IPS DF 19.7 (cell line): ENCODE data around the gene HGFAC.

ENCODE experiments used
- DNase-seq: peaks from one replicate; pipeline ENCODE4 v3.0.0-alpha.2; 2013; ENCODE audit warnings: low read depth, low spot score

HGFAC gene

DNA sequence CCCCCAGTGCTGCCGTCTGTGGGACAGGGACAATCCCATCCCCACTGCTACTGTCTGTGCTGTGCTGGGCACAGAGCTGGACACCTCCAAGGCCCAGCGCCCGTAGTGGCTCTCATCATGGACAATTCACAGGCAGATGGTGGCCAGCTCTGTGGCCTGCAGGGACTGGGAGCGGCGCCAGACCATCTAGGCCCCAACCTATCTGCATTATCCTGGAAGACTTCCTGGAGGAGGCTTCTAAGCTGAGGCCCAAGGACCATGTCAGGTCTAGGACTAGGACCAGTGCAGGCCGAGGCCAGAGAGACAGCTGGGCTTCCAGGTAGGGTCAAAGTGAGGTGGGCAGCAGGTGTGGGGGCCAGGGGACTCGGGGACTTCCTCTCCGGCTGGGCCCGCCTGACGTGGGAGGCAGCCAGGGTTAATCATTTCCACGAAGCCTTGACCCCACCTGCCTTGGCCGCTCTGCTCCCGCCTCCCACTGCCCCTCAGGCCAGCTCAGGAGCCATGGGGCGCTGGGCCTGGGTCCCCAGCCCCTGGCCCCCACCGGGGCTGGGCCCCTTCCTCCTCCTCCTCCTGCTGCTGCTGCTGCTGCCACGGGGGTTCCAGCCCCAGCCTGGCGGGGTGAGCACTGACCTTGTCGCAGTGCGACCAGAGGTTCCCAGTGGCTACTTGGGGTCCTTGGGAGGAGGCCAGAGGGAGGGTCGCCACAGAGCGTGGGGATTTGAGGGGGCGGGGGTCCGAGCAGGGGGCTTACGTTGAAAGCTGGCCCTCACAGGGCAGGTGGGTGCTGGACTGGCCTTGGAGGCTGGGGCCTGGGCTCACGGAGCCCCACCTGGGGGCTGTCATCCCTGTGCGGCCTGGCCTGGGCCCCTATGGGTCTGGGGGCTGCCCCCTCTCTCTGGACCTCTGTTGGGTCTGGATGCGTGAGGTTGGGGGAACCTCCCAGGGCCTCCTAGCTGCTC lies at the start of gene HGFAC:
HGFAC (plus strand) TSS at position 468 of the 959 bp plus-strand sequence; CDS start at position 502, 34 bp downstream.
- no peak for DNase-seq

DNA sequence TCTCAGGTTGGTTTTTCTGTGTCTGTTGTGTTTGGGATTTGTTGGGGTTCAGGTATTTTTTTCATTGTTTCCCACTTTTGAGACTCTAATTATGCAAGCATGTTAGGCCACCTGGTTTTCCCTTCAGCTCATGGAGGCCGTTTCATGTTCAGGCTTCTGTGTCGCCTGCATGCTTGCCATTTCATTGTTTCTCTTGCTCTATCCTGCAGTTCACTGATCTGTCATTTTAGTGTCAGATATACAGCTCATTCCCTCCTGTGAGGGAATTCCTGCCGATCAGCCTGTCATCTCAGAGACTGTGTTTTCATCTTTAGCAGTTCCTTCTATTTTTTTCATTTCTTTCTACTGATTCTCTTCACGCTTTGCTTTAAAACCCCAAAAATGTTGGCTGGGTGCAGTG lies 49.4 kb upstream of the HGFAC start:
- DNase-seq: no peak

DNA sequence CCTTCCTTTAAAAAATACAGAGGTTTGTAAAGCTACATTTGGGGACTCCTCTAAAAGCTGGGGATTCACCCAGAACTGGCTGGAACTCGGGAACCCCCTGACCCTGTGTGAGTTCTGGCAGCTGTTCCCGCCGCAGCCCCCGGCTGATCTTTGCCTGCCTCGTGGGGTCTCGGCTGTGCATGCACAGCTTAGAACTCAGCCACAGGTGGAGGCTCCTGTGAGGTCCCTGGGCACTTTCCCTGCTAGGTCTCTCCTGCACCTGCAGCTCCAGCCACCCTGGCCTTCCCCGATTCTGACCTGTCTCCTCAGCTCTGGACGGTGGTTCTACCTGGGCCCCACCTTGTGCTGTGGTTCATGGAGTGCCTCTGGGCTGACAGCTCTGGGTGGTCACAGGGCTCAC lies 48.6 kb upstream of the HGFAC start:
- no peak for DNase-seq

DNA sequence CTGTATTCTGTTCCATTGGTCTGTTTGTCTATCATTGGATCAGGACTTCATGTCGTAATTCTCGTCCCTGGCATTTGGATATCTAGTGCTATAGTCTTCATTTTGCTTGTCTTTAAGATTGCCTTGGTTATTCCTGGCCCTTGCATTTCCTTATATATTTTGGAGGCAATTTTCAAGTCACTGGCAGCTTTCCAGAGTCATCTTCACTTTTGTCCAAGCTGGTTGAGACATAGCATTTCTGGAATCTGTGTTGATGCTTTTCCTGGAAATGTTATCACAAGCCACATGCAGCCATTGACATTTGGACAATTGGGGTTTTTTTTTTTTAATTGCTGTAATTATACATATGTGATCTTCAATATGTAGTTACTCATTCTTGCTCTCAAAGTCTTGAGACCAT lies 45.2 kb upstream of the HGFAC start:
- no peak for DNase-seq

DNA sequence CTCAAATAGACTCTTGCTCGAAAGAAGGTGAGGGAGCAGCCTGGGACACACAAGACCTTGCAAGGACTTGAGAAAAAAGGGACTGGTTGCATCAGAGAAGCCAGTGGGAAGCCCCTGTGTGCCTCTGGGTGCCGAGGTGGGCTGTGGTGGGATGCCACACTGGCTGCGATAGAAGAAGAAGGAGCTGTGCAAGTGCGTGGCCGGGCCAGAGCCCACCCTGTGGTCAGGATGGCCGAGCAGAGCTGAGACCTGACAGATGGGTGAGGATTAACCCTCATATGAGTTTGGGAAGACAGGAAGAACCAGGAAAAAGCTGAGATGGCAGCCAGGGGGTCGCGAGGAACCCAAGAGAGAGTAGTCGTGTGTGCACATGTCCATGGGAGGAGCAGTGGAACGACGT lies 44.6 kb upstream of the HGFAC start:
- no peak for DNase-seq

DNA sequence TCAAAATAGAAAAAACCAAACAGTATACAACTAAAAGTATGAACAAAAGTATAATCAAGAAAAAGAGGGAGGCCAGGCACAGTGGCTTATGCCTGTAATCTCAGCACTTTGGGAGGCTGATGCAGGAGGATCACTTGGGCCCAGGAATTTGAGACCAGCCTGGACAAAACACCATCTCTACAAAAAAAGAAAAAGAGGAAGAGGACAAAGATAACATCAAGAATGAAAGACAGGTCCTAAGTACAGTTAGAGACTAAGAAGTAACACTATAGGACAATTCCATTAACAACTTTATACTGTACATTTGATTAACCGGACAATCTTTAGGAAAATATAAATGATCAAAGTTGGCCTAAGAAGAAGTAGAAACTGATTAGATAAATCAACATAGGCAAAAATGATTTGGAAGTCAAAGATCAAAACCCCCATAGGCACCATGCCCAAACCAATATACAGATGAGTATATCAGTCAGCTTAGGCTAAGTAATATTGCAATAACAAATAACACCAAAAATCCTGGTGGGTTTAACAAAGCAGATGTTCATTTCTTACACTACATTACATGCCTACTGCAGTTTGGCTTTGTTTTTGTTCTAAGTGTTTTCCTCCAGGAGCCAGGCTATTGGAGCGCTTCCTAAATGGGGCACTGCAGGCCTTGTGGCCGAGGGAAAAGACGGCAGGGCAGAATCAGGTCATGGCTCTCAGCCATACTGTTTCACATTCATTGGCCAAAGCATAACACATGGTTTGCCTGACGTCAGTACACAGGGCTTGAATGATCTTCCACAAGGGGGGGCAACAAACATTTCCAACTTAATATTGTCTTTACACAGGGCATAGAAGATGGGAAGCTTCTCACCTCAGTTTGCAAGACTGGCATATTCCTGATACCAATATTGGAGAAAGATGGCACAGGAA lies 42.2 kb upstream of the HGFAC start:
- no peak for DNase-seq

DNA sequence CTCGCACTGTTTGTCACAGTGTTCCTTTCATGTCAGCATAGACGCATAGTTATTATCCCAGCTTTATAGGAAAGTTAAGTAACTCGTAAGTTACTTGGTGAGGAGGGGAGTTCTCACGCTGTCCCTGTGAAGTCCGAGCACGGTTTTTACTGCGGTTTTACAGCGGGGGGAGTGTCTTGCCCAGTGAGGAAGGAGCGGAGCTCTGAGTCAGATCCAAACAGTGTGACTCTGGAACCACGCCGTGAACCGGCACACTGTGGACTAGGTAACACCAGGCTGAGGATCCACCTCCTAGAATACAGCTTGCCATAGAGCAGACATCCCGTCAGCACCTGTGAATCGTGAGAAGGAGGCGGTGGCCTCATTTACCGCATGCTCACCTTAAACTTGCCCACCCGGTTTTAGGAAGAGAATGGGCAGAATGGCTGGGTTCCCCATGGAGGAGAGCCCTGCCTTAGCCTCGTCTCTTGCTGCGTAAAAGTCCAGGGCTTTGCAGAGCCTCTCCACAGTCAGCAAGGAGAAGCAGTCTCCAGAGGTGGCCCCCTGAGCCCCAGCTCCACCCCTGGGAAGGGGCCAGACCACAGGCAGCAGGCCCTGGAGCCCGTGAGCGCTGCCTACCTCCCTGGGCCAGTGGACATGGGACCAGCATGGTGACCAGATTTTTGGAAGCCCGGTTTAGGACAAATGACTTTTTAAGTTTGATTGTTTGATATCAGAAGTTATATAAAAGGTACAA lies 40.2 kb upstream of the HGFAC start:
- DNase-seq: no peak

DNA sequence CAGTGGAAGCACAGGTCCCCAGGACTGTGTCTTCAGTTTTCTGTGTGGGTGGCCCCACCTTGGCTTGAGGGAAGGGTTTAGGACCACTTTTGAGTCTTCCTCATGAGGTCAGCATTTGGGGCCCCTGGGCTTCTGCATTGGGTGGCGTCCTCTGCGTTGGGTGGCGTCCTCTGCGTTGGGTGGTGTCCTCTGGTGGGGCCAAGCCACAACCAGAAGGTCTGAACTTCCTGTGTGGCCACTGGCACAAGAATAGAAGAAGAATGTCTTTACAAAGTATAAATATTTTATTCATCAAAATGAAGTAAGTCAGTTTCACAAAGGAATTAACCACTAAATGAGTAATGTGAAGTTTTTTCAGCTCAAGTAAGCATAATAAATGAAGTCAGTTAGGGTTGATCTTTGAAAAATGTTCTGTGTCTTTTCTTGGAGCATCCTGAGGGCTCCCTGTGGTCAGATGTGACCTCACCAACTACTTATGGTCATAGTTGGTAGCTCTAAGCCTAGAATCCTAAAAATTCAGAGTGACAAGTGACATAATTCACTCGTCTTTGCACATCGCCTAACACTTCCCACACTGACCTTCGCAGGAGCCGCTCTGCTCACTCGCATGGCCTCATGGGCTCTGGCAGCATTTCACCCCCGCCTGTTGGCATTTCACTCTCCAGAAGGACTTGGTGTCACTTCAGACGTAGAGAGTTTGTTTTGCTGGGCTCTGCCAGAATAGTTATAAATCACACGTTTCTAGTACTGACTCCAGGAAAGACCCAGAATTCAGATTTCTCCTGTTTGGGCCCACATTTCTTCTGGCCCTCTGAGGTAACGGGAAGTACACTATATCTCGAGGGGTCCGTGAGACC lies 39.0 kb upstream of the HGFAC start:
- DNase-seq: no peak

DNA sequence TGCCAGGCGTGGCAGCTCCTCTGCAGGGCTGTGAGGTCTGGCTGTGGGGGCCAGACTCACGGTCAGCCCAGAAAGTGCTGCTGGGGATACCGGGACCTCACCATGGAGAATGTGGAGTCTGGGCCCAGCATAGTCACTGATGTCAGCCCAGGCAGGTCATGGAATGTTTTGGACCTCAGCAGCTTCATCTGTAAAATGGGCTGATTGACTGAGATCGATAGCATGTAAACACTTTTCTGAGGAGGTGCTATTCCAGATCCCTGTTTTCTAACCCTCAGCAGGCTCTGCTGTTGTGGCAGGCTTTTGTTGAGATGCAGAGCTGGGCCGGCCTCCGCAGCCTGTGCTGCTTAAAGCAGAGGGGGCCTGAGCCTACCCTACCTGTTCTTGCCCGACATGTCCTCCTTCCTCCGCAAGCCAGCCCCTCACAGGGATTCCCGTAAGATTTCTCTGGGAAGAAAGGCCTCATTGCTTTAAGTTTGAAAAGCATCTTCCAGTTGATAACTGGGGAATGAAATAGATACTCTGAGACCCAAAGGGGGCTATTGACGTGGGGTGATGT lies 38.3 kb upstream of the HGFAC start:
- no peak for DNase-seq

DNA sequence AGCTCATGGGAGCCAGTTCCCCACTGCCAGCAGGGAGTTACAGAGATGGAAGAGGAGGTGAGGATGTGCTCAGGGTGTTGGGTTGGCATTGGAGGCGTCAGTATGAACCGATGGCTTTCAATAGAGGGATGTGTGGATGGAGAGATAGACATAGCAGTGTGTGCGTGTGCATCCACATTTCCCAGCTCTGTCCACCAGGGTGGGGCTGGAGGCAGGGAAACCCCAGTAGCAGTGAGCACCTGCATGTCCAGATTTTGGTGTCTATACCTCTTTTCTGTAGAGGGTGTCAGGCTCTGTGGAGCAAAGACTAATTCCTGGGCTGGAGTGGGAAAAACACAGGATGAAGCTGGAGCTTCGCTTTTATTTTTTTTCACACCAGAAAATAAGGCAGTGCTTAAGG lies 37.2 kb upstream of the HGFAC start:
- no peak for DNase-seq

DNA sequence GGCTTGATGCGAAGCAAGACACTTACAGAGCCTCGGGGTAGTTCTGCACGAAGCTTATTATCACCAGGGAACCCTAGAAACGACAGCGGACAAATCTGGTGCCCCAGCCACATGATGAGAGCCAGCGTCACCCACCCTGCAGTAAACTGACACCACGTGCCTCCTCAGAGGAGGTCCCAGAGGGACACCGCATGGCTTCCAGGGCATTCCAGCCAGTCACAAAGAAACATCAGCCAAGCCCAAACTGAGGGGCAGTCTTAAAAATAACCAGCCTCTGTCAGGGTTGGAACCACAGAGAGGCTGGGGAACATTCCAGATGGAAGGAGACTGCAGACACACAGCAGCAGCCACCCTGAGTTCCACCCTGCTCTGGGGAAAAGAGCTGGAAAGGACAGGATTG lies 36.6 kb upstream of the HGFAC start:
- no peak for DNase-seq

DNA sequence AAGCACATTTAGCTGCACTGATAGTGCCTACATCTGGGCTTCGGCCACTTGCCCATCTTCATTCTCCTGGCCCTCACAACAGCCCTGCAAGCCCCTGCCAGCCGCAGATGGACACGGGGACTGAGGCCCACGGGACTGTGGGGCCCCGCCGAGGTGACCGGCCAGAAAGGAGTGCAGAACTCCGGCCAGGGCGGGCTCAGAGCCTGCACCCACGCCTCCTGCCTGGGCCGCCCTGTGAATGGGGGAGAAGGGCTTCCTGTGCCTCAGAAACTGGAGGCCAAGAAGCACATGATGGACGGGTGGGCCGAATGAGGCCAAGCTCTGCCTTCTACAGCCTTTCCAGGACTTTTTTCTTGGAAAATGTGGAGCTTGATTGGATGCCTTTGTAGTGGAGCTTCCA lies 35.7 kb upstream of the HGFAC start:
- DNase-seq: no peak

DNA sequence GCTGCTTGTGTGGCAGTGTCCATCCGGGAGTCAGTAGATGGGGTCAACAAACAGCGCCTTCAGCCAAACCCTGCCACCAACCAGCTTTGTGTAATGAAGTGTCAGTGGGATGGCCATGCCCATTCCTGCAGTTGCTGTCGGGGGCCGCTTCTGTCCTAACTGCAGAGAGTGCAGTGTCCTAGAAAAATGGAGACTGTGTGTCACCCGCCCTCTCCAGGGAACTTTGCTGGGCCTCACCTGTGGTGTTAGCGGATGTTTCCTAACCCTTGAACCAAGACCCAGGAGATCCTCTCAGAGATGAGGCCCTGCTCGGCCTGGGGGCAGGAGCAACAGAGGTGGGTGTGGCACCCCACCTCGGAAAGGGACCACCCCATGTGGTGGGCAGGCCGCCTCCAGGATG lies 35.3 kb upstream of the HGFAC start:
- DNase-seq: no peak

DNA sequence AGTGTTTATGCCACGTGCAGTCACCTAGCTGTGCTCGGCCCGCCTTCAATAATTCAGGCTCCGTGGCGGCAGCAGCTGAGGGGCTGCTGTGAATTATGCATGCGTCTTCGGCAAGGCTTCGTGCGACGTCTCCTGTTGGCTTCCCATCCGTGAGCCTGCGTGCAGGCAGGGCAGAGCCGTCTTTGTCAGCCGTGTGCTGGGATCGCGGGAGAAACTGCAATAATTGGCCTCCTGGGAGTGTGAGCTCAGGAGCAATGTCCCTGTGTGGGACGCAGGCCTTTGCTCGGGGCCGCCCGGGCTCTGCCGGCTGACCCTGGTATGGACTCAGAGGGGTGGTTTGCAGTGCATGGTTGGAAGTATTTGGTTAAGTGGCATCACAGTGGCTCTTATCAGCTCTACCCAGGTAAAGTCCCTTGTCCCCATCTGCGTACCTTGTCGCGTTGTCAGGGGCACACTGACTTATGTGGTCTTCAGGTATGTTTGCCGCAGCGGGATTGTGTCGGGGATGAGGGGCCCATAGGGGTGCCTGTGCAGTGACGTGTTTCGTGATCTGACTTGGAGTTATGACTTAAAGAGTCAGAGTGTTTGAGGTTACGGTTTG lies 34.5 kb upstream of the HGFAC start:
- no peak for DNase-seq

DNA sequence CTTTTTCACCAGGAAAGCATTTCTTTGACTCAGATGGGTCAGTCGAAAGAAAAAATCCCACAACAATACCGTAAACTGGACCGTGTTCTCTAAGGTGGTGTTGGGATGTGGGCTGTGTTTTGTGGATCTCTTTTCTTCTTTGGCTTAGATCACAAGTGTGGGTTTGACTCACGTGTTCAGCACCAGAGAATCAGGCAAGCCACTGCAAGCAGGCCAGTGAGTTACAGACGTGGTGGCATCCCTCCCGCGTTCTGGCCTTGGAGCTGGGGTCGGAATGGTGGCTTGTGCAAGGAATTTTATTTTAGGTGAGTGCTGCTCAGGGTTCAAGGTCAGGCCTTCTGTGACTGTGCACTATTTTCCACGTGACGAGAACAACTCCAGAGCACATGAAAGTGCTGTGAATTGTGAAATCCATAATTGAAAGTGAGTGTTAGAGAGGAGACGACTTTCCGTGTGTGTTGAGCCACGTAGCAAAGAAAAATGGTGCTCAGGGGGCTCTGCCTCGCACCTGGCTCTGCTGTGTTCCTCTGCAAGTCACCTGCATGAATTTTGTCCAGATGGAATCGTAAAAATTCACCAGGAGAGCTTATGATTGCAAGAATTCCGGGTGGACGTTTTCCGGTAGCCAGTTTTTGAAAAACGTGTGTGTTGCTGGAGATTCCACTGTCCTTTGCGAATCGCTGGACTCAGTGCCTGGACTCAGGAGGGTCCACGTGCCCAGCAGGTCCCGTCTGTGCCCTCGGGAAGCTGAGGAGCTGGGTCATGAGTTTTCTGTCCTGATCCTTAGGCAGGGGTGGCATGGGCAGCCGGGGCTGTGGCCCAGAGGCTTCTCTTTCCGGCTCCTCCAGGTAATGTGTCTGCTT lies 33.6 kb upstream of the HGFAC start:
- no peak for DNase-seq

DNA sequence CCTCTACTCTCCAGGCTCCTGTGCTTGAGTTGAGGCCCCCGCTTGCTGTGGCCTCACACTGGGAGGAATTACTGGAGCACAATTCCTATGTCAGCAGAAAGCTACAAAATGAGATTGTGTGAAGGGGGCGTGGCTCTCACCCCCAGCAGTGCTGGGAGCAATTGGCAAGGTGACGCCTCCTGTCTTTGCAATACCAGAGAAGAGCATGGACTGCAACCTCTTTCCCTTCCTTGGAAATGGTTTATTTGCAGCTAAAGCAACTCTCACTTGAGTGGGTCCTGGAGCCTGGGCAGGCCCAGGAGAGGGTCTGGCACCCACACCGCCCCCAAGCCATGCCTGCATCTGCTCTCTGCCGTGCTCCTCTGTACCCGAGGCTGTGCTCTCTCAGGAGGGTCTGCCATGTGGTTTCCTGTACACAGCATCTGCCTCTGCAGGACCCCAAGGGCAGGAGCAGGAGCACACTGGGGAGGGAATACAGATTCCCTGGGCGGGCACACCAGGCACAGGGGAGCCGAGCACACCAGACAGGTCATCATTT lies 32.9 kb upstream of the HGFAC start:
- DNase-seq: no peak

DNA sequence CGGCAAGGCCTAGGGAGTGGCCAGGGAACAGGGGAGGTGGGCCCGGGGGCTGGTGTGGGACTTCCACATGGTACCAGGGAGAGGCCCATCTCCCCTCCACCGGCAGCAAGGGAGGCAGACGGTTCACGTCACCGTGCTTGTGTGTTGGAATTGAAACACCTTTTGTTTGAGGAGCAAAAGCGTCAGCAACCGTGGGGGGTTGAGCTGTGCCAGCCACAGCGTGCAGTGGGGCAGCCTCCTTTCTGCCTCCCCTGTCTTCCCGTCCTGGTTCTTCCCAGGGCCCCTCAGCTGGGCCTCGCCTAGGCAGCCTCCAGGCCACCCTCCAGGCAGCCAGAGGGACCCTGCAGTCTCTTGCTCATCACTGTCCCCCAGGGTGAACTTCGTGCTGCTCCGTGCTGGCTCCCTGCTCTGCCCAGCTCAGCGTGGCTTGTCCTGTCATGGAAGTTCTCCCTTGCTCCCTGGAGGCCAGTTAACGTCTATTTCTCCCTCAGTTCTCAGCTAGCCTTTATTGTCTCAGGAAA lies 32.1 kb upstream of the HGFAC start:
- DNase-seq: no peak

DNA sequence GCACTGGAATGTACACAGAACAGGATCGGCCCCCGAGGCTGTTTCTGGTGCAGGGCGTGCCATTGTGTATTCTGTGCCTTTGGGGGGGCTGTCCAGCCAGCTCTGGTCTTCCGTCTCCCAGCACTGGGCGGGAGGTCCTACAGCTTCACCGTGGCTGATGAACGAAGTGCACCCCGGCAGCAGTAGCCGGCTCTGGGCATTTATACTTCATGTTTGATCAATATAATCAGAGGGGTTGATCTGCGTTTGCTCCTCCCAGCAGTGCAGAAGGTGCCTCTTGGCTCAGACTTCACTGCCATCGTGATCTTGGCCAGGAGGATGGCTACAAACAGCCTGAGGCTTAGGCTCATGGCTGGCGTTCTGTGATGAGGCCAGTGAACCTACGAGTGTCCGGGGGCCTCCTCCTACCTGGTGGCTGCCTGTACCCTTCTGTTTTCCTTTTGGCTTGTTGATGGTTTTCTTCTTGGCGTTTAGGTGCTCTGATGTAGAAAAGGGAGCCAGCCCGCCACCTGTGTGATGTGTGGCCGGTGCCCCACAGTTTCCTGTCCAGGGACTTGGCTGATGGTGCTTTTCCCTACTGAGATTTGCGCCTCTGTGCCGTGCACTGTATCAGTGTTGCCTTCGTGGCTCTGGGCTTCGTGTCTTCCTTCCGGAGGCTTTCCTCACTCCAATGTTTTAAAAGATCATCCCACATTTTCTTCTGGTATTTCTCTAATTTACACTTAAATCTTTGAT lies 31.2 kb upstream of the HGFAC start:
- no peak for DNase-seq
